K562 (cell line): Measurements from ENCODE around the gene CSNK1D. TPM values are rescaled to one million over a fixed set of nuclear protein-coding genes. Genes with fewer than 3 reads are reported as not detected.

Source experiments
- CBFB ChIP-seq: sonication (generic); formaldehyde crosslinking; IDR thresholded peaks from 2 replicates; pipeline ENCODE4 v1.4.0; 2020; ENCODE audit warnings: mild to moderate bottlenecking, missing genetic modification reagents
- CBX1 ChIP-seq: sonication (generic); IDR thresholded peaks from 2 replicates; pipeline ENCODE4 v1.6.1; 2016; ENCODE audit warnings: antibody characterized with exemption, low read depth, mild to moderate bottlenecking
- CCAR2 ChIP-seq: fragments of 200-400 bp; formaldehyde crosslinking; IDR thresholded peaks from 2 replicates; pipeline ENCODE4 v1.6.1; 2017; ENCODE audit warnings: mild to moderate bottlenecking, low read depth, low read length
- CUX1 ChIP-seq: fragments of 200-800 bp; sonication (Bioruptor generic); IDR thresholded peaks from 2 replicates; pipeline ENCODE4 v1.6.1; 2016; ENCODE audit warnings: missing genetic modification characterization, missing compliant biosample characterization
- FOSL1 ChIP-seq: fragments of 200-800 bp; sonication (Bioruptor generic); conservative IDR thresholded peaks from 2 replicates; pipeline ENCODE4 v1.6.1; 2016; ENCODE audit warnings: missing genetic modification characterization, missing compliant biosample characterization
- NFATC3 ChIP-seq: fragments of 450-650 bp; IDR thresholded peaks from 2 replicates; pipeline ENCODE4 v1.6.1; 2017; ENCODE audit warnings: mild to moderate bottlenecking
- SMARCA4 ChIP-seq: fragments of 450-650 bp; IDR thresholded peaks from 2 replicates; pipeline ENCODE4 v1.6.1; 2016
- TARDBP ChIP-seq: fragments of 450-650 bp; IDR thresholded peaks from 2 replicates; pipeline ENCODE4 v1.6.1; 2016
- TFE3 ChIP-seq: fragments of 450-650 bp; formaldehyde crosslinking; IDR thresholded peaks from 2 replicates; pipeline ENCODE4 v1.4.0; 2020; ENCODE audit warnings: mild to moderate bottlenecking, mixed read lengths
- VEZF1 ChIP-seq: fragments of 200-800 bp; sonication (Bioruptor generic); IDR thresholded peaks from 2 replicates; pipeline ENCODE4 v1.6.1; 2017; ENCODE audit warnings: missing genetic modification characterization, missing compliant biosample characterization
- ZBTB11 ChIP-seq, 3 experiments: fragments of 200-800 bp in 1 of 3; fragments of 250-450 bp in 1 of 3; fragments of 450-650 bp in 1 of 3; sonication (Bioruptor Pico) in 1 of 3; sonication (Bioruptor generic) in 1 of 3; formaldehyde crosslinking in 1 of 3; IDR thresholded peaks; 2 replicates each; pipeline versions ENCODE4 v1.6.1 to v1.8.0; 2016 to 2022; ENCODE audit warnings: mild to moderate bottlenecking in 2 of 3, missing genetic modification characterization in 2 of 3, missing compliant biosample characterization in 1 of 3, moderate library complexity in 1 of 3
- ZNF668 ChIP-seq: fragments of 250-450 bp; sonication (Bioruptor Pico); IDR thresholded peaks from 2 replicates; pipeline ENCODE4 v1.8.0; 2022; ENCODE audit warnings: mild to moderate bottlenecking, inconsistent platforms
- polyA plus RNA-seq, 8 experiments: library from polyadenylated mRNA; depleted of rRNA in 4 of 8; stranded (reverse) in 5 of 8; unstranded in 3 of 8; fragments of >200 nt; fragmentation: Nextera tagmentation in 2 of 8; fragmentation: Illumina TruSeq in 1 of 8; extraction: Ambion mirVana in 2 of 8; extraction: Trizol in 1 of 8; gene quantifications; 2 replicates each; pipeline versions ENCODE4 v1.2.1 to v1.2.3, GENCODE V29; 2011 to 2014; ENCODE audit warnings: inconsistent platforms in 1 of 8, missing spikeins in 1 of 8
- total RNA-seq, 7 experiments: library from RNA; depleted of rRNA in 6 of 7; stranded (reverse); fragments of >200 nt in 6 of 7; fragmentation: Illumina TruSeq in 2 of 7; extraction: Trizol in 2 of 7; gene quantifications; 2 replicates each; pipeline versions ENCODE4 v1.2.1 to v1.2.3, GENCODE V29; 2011 to 2021; ENCODE audit warnings: low replicate concordance in 1 of 7
- TF ChIP-seq, protein P1 (sequence below): IDR thresholded peaks from 2 replicates; pipeline ENCODE4 v1.6.1; 2016; ENCODE audit warnings: missing genetic modification characterization, missing compliant biosample characterization

The CSNK1D gene
- total and polyA plus RNA-seq, 9 of the 15 experiments (the other 6 are each of a cell fraction or from before 2014, with no cell fraction given): 6.5 to 133 (median 41.3) TPM

DNA sequence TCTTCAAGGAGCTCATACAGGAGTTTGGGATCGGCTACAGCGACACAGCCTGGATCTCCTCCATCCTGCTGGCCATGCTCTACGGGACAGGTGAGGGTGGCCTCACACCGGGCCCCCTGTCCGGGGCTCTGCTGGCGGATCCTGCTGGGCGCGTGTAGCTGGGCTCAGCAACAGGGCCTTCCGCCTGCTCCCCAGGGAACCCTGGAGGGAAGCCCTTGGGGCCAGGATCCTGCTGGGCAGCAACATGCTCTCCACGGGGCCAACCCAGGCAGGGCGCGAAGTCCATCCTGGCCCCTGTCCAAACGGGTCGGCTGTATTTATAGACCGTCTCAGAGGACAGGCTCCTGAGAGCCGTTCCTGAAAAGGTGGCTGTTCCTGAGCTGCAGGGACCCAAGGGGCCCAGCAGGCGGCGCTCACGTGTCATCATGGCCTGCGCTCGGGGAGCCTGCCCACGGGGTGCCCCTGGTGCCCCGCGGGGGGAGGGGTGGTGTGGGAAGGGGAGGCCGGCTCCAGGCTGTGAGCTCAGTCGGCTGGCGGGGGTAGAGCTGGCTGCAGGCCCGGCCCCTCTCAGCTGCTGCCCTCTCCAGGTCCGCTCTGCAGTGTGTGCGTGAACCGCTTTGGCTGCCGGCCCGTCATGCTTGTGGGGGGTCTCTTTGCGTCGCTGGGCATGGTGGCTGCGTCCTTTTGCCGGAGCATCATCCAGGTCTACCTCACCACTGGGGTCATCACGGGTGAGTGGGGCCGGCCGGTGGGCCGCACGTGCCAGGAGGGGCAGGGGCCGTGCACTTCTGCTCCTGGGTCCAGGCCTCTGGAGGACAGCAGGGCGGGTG lies 37.1 kb downstream of the CSNK1D start (continued):
- TF ChIP-seq ZBTB11 (CRISPR knock-in tag; IDR thresholded peaks at IDR 0.05) (peak in 1 of 3 experiments; percentile 73; a peak in 2 of 6 replicates), NFATC3 (no peak), CBX1 (peak; percentile 77; the same call in 1 of the 2 replicates), TARDBP (no peak), CBFB (CRISPR knock-in tag) (no peak), SMARCA4 (no peak), TFE3 (CRISPR knock-in tag) (no peak), ZNF668 (CRISPR knock-in tag) (no peak), VEZF1 (CRISPR knock-in tag) (peak; percentile 82), CCAR2 (no peak), CUX1 (CRISPR knock-in tag) (no peak), FOSL1 (tag) (no peak)
- TF ChIP-seq, protein P1, sequence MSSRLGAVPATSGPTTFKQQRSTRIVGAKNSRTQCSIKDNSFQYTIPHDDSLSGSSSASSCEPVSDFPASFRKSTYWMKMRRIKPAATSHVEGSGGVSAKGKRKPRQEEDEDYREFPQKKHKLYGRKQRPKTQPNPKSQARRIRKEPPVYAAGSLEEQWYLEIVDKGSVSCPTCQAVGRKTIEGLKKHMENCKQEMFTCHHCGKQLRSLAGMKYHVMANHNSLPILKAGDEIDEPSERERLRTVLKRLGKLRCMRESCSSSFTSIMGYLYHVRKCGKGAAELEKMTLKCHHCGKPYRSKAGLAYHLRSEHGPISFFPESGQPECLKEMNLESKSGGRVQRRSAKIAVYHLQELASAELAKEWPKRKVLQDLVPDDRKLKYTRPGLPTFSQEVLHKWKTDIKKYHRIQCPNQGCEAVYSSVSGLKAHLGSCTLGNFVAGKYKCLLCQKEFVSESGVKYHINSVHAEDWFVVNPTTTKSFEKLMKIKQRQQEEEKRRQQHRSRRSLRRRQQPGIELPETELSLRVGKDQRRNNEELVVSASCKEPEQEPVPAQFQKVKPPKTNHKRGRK (tag): no peak
